HepG2 (cell line): ENCODE data around the gene CYP4F8. TPM values are rescaled to one million over a fixed set of nuclear protein-coding genes. Genes with fewer than 3 reads are reported as not detected.
"Not testable (repeated sequence)": the region's sequence is repeated elsewhere in the genome, so short reads cannot be mapped to it uniquely, and the experiment has no call there.

Experiments
- ATAC-seq: fragments of 200-7000 bp; cut with Tn5 transposase; 3 replicates; pipeline ENCODE4 v1.9.1; 2020; ENCODE audit warnings: mild to moderate bottlenecking, moderate library complexity
- BruUV-seq: library from RNA; stranded (reverse); fragments of 400-500 nt; replicated peaks from 2 replicates; lab custom pipeline; 2021; lab: Mats Ljungman, UMichigan
- CTCF ChIA-PET: fragments of 300-600 bp; formaldehyde crosslinking; extraction: SDS; loops from one replicate; lab custom pipeline; 2021; ENCODE audit warnings: low total read pairs, inconsistent platforms, low intra/inter-chr PET ratio; lab: Yijun Ruan, JAX
- POLR2A ChIA-PET: fragments of 350-600 bp; sonication (Branson Sonifier 250); formaldehyde crosslinking; loops from one replicate; lab custom pipeline; 2020; ENCODE audit warnings: antibody characterized with exemption, inconsistent platforms; lab: Yijun Ruan, JAX
- DNase-seq: peaks from one replicate; pipeline ENCODE4 v3.0.0-alpha.2; 2015; ENCODE audit warnings: low spot score
- FAIRE-seq: peaks from 3 replicates; lab custom pipeline; 2011; peaks lifted over from hg19 to GRCh38; lab: Jason Lieb, UNC
- H2AFZ ChIP-seq: one replicate; pipeline ENCODE4 v1.6.1; 2011; ENCODE audit warnings: low read length, inconsistent platforms
- H3K27ac ChIP-seq: fragments of 300-600 bp; 3 replicates; pipeline ENCODE4 v1.8.0; 2011; ENCODE audit warnings: mixed run types, mild to moderate bottlenecking, mixed read lengths, low read length, inconsistent platforms; ENCODE audit not compliant: insufficient read depth; ENCODE audit errors: extremely low read length
- H3K27me3 ChIP-seq, 2 experiments: fragments of 200-600 bp in 1 of 2; 2 replicates in 1 of 2; 3 replicates in 1 of 2; pipeline versions ENCODE4 v1.6.0 to v1.8.0; 2011; ENCODE audit warnings: low read length in 2 of 2, mild to moderate bottlenecking in 2 of 2, moderate library complexity in 2 of 2, inconsistent platforms in 1 of 2; ENCODE audit not compliant: insufficient read depth in 2 of 2, control insufficient read depth in 1 of 2
- H3K36me3 ChIP-seq, 2 experiments: fragments of 200-600 bp in 1 of 2; replicated peaks in 1 of 2; 2 replicates in 1 of 2; 3 replicates in 1 of 2; pipeline versions ENCODE4 v1.5.1 to v1.8.0; 2011; ENCODE audit warnings: low read length in 2 of 2, inconsistent platforms in 1 of 2; ENCODE audit not compliant: insufficient read depth in 2 of 2, control insufficient read depth in 1 of 2
- H3K4me1 ChIP-seq: 2 replicates; pipeline ENCODE4 v1.5.1; 2012; ENCODE audit warnings: low read length, inconsistent platforms; ENCODE audit not compliant: insufficient read depth
- H3K4me2 ChIP-seq: 2 replicates; pipeline ENCODE4 v1.6.0; 2011; ENCODE audit warnings: low read depth, low read length, inconsistent platforms
- H3K4me3 ChIP-seq, 3 experiments: fragments of 200-600 bp in 1 of 3; sonication (generic), shearing (Covaris generic) in 1 of 3; replicated peaks in 1 of 3; 2 replicates each; pipeline ENCODE4 v1.5.1; 2011 to 2016; ENCODE audit warnings: low read length in 3 of 3, inconsistent platforms in 2 of 3, low read depth in 2 of 3, mild to moderate bottlenecking in 2 of 3, control low read depth in 1 of 3, mixed read lengths in 1 of 3; ENCODE audit not compliant: insufficient read depth in 1 of 3
- H3K79me2 ChIP-seq: one replicate; pipeline ENCODE4 v1.6.1; 2011; ENCODE audit warnings: low read length, inconsistent platforms; ENCODE audit not compliant: insufficient read depth
- H3K9ac ChIP-seq: 2 replicates; pipeline ENCODE4 v1.6.0; 2011; ENCODE audit warnings: mild to moderate bottlenecking, low read depth, low read length, inconsistent platforms; ENCODE audit not compliant: insufficient read depth
- H3K9me3 ChIP-seq: 2 replicates; pipeline ENCODE4 v1.5.1; 2012; ENCODE audit warnings: mild to moderate bottlenecking, low read length
- H4K20me1 ChIP-seq: 2 replicates; pipeline ENCODE4 v1.6.0; 2011; ENCODE audit warnings: inconsistent platforms, mild to moderate bottlenecking, low read length, moderate library complexity; ENCODE audit not compliant: insufficient read depth
- TFDP2 ChIP-seq: sonication (generic); formaldehyde crosslinking; IDR thresholded peaks from 2 replicates; pipeline ENCODE4 v1.4.0; 2020; ENCODE audit warnings: missing genetic modification reagents
- ZNF329 ChIP-seq: sonication (generic); formaldehyde crosslinking; IDR thresholded peaks from 2 replicates; pipeline ENCODE4 v1.9.0; 2021; ENCODE audit warnings: low read depth, mild to moderate bottlenecking, missing genetic modification reagents
- WGBS: methylation state at CpG from one replicate; pipeline ENCODE4 v1.1.6; 2017; ENCODE audit warnings: low lambda C conversion rate; 5-methylcytosine and 5-hydroxymethylcytosine counted together
- in situ Hi-C: cut with HindIII; loops from 2 replicates; pipeline ENCODE4 v1.10.0; 2017; ENCODE audit warnings: low pct_unique_long_range_greater_than_20kb; ENCODE audit not compliant: extremely low pct_ligation_motif_present
- intact Hi-C: fragments of 100-400 bp; cut with micrococcal nuclease; formaldehyde crosslinking; loops from one replicate; pipeline ENCODE4 v1.10.0; 2022; ENCODE audit not compliant: unreplicated experiment
- polyA plus RNA-seq, 8 experiments: library from polyadenylated mRNA; depleted of rRNA in 3 of 8; stranded (reverse) in 7 of 8; unstranded in 1 of 8; fragments of >200 nt; fragmentation: Illumina TruSeq in 4 of 8; extraction: Trizol in 4 of 8; gene quantifications; 2 replicates each; pipeline versions ENCODE4 v1.2.1 to v1.2.3, GENCODE V29; 2011 to 2016; ENCODE audit warnings: low read depth in 4 of 8, missing spikeins in 1 of 8, mixed read lengths in 1 of 8; ENCODE audit not compliant: insufficient read depth in 1 of 8
- small RNA-seq, 3 experiments: library from RNA; depleted of rRNA; stranded (forward); fragments of <200 nt; gene quantifications; one replicate each; pipeline ENCODE3, GENCODE V24; 2012; ENCODE audit warnings: low read depth in 2 of 3, low replicate concordance in 1 of 3; ENCODE audit not compliant: insufficient read length in 3 of 3, insufficient read depth in 2 of 3
- total RNA-seq, 5 experiments: library from RNA; depleted of rRNA; stranded (reverse); fragments of >200 nt; fragmentation: Illumina TruSeq; extraction: Trizol; gene quantifications; 2 replicates each; pipeline ENCODE4 v1.2.3, GENCODE V29; 2016; ENCODE audit warnings: low read depth in 1 of 5

The CYP4F8 gene
- total and polyA plus RNA-seq, 2 of the 13 experiments (the other 11 are each of a cell fraction or from before 2014, with no cell fraction given) = not detected

DNA sequence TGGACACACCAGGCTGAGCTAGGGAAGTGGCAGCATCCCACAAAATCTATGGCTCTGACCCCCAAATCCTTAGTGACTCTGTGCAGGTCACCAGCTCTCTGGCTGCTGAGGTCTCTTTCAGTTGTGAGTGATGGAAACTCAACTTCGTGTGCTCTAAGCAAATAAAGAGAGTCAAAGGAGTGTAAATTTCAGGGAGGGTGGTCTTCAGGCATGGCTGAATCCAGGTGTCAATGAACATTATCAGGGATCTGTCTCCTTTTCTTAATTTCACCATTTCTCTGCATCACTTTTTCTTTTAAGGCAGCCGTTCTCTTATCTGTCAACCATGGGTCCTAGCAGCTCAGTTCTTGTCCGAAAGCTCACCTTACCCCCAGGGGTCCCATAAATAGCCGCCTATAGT lies 64.1 kb downstream of the CYP4F8 start:
- 21% methylated on average over 4 of the region's 4 CpGs for WGBS
- H3K27ac ChIP-seq = no peak overlapping the region
- no peak overlapping the region for H3K4me2 ChIP-seq
- intact Hi-C loops (no loop called here), in situ Hi-C loops (loop anchor here (5.0 kb wide), 1 partner anchor 98 kb away; no protein-coding TSS in a partner anchor)
- no peak overlapping the region for H3K4me3 ChIP-seq
- DNase-seq (no peak), ATAC-seq (no peak), FAIRE-seq (no peak)
- no peak overlapping the region for H2AFZ ChIP-seq
- no peaks in the 10 kb centered on the region for H4K20me1 ChIP-seq
- H3K9me3 ChIP-seq = no peaks in the 10 kb centered on the region
- no TSS peak for BruUV-seq
- H3K27me3 ChIP-seq = no peaks in the 10 kb centered on the region
- peaks cover 6% of the 10 kb centered on the region for H3K79me2 ChIP-seq
- TF ChIP-seq ZNF329 (CRISPR knock-in tag) (peak; percentile 98), TFDP2 (CRISPR knock-in tag) (no peak)
- POLR2A ChIA-PET = interaction anchor here (3.0 kb wide), 1 partner anchor 38 kb away, joined by 7 read pairs; the partner anchor contains the start of gene CYP4F3
- H3K4me1 ChIP-seq = peaks cover 66% of the 10 kb centered on the region
- peaks cover 7 to 13% of the 10 kb centered on the region in 2 experiments for H3K36me3 ChIP-seq
- CTCF ChIA-PET = no interaction called here
- H3K9ac ChIP-seq = no peak overlapping the region

DNA sequence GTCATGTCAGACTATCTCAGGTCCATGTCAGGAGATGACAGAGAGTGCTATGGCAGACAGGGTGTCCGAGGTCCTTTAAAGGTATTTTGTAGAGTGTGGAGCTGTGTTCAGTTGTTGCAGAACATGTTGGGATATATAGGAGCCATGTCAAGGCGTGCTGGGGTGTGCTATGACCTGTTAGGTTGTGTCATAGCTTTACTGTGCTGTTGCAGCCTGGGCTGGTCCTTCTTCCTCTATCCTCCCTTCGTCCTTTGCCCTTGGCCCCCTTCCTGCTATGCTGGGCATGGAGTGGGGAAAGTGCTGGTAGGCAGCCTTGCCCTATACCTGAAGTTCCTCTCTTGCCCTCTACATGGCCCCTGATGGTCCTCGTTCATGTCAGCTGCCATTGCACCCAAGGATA lies 64.8 kb downstream of the CYP4F8 start:
- Histone ChIP-seq H3K4me1 (peaks cover 58% of the 10 kb centered on the region), H3K27ac (peak overlapping the region; percentile 73), H3K36me3 (peaks cover 7 to 16% of the 10 kb centered on the region in 2 experiments)
- in situ Hi-C loops = loop anchor here (5.0 kb wide), 1 partner anchor 97 kb away; no protein-coding TSS in a partner anchor
- H3K4me2 ChIP-seq, ATAC-seq, H3K79me2 ChIP-seq, BruUV-seq, H3K9ac ChIP-seq, H3K9me3 ChIP-seq, DNase-seq, CTCF ChIA-PET, H3K4me3 ChIP-seq, H2AFZ ChIP-seq, H3K27me3 ChIP-seq, intact Hi-C loops, H4K20me1 ChIP-seq: not testable (repeated sequence)
- POLR2A ChIA-PET = interaction anchor here (3.0 kb wide), 1 partner anchor 39 kb away, joined by 7 read pairs; the partner anchor contains the start of gene CYP4F3
- peak; percentile 4 for FAIRE-seq
- WGBS = 92% methylated on average over 4 of the region's 4 CpGs

Small RNA genes lying within 50 kb of the gene (small RNA-seq; reads per million reads assigned to genes)
- gene AD000091.1 = 0 reads per million in 3 experiments

Other genes with a start within 250 kb of the CYP4F8 start
- 21.2 and 22.1 TPM in 2 replicates for gene AKAP8, start 235.4 kb upstream of the CYP4F8 start, total RNA-seq (2016; rRNA removed; fragmentation: Illumina TruSeq; extraction: Trizol)
- gene AKAP8, start 235.4 kb upstream of the CYP4F8 start, polyA plus RNA-seq (2011; rRNA removed) = 15.2 and 15.9 TPM in 2 replicates
- 27.3 and 48.2 TPM in 2 replicates for gene AKAP8L, start 196.2 kb upstream of the CYP4F8 start, total RNA-seq (2016; rRNA removed; fragmentation: Illumina TruSeq; extraction: Trizol)
- 49.6 and 63.4 TPM in 2 replicates for gene AKAP8L, start 196.2 kb upstream of the CYP4F8 start, polyA plus RNA-seq (2011; rRNA removed)
- gene WIZ, start 165.3 kb upstream of the CYP4F8 start, total RNA-seq (2016; rRNA removed; fragmentation: Illumina TruSeq; extraction: Trizol) = 4.7 and 5.1 TPM in 2 replicates
- gene WIZ, start 165.3 kb upstream of the CYP4F8 start, polyA plus RNA-seq (2011; rRNA removed) = 4.8 and 6.3 TPM in 2 replicates
- gene RASAL3, start 150.7 kb upstream of the CYP4F8 start, total RNA-seq (2016; rRNA removed; fragmentation: Illumina TruSeq; extraction: Trizol) = not detected in 2 replicates
- not detected in 2 replicates for gene RASAL3, start 150.7 kb upstream of the CYP4F8 start, polyA plus RNA-seq (2011; rRNA removed)
- gene PGLYRP2, start 135.7 kb upstream of the CYP4F8 start, total RNA-seq (2016; rRNA removed; fragmentation: Illumina TruSeq; extraction: Trizol) = 0.49 and 1.0 TPM in 2 replicates
- gene PGLYRP2, start 135.7 kb upstream of the CYP4F8 start, polyA plus RNA-seq (2011; rRNA removed) = 0.04 and 0.35 TPM in 2 replicates
- gene CYP4F22, start 106.7 kb upstream of the CYP4F8 start, total RNA-seq (2016; rRNA removed; fragmentation: Illumina TruSeq; extraction: Trizol) = not detected in 2 replicates
- gene CYP4F22, start 106.7 kb upstream of the CYP4F8 start, polyA plus RNA-seq (2011; rRNA removed) = 0.05 and 0.09 TPM in 2 replicates
- 5.6 and 17.8 TPM in 2 replicates for gene CYP4F3, start 25.7 kb downstream of the CYP4F8 start, total RNA-seq (2016; rRNA removed; fragmentation: Illumina TruSeq; extraction: Trizol)
- gene CYP4F3, start 25.7 kb downstream of the CYP4F8 start, polyA plus RNA-seq (2011; rRNA removed) = 22.8 and 36.6 TPM in 2 replicates
- gene CYP4F12, start 57.9 kb downstream of the CYP4F8 start, total RNA-seq (2016; rRNA removed; fragmentation: Illumina TruSeq; extraction: Trizol) = 7.2 and 30.8 TPM in 2 replicates
- 29.9 and 47.3 TPM in 2 replicates for gene CYP4F12, start 57.9 kb downstream of the CYP4F8 start, polyA plus RNA-seq (2011; rRNA removed)
- gene OR10H2, start 112.8 kb downstream of the CYP4F8 start, total RNA-seq (2016; rRNA removed; fragmentation: Illumina TruSeq; extraction: Trizol) = not detected in 2 replicates
- gene OR10H2, start 112.8 kb downstream of the CYP4F8 start, polyA plus RNA-seq (2011; rRNA removed) = not detected in 2 replicates
- not detected in 2 replicates for gene OR10H3, start 122.8 kb downstream of the CYP4F8 start, total RNA-seq (2016; rRNA removed; fragmentation: Illumina TruSeq; extraction: Trizol)
- gene OR10H3, start 122.8 kb downstream of the CYP4F8 start, polyA plus RNA-seq (2011; rRNA removed) = not detected in 2 replicates
- gene OR10H5, start 172.4 kb downstream of the CYP4F8 start, total RNA-seq (2016; rRNA removed; fragmentation: Illumina TruSeq; extraction: Trizol) = not detected in 2 replicates
- gene OR10H5, start 172.4 kb downstream of the CYP4F8 start, polyA plus RNA-seq (2011; rRNA removed) = not detected in 2 replicates
- gene OR10H1, start 200.4 kb downstream of the CYP4F8 start, total RNA-seq (2016; rRNA removed; fragmentation: Illumina TruSeq; extraction: Trizol) = not detected in 2 replicates
- gene OR10H1, start 200.4 kb downstream of the CYP4F8 start, polyA plus RNA-seq (2011; rRNA removed) = not detected in 2 replicates